Measurements from ENCODE around the gene DHRSX.
"Not testable (repeated sequence)": the region's sequence is repeated elsewhere in the genome, so short reads cannot be mapped to it uniquely, and the experiment has no call there.

DHRSX gene

DNA sequence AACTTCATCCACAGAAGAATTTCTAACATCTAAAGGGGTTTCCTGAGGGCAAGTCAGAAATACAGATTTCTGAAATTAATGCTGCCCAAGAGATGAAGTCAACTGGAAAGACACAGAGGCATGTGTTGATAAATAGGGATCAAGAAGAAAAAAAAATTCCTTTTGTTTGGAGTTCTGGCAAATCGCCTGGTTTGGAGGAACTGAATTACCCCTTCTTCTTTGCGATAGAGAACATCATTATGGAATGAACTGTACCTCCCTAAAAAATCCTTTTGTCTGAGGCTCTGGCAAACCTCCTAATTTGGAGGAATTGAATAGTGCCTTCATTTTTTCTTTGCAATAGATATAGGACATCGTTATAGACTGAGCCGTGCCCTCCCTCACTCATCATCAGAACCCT lies 200.9 kb downstream of the DHRSX start:
- DNase-seq = no peak

DNA sequence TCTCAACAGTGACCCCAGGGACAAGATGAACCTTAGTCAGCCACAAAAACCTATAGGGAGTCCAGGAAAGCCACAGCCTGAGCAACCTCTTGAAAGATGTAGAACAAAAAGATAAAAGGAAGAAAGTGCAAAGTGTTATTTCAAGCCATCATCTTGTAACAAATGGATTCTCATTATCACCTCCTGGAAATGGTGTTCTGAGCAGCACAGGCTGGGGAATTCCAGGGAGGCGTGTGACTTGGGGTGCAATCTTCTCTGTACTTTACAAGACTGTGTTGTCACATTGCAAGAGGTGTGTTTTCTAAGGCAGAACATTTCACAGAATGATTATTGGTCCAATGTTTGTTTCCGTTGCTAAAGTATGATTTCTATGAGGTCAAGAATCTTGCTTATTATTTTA lies 214.0 kb downstream of the DHRSX start:
- DNase-seq = no peak

DNA sequence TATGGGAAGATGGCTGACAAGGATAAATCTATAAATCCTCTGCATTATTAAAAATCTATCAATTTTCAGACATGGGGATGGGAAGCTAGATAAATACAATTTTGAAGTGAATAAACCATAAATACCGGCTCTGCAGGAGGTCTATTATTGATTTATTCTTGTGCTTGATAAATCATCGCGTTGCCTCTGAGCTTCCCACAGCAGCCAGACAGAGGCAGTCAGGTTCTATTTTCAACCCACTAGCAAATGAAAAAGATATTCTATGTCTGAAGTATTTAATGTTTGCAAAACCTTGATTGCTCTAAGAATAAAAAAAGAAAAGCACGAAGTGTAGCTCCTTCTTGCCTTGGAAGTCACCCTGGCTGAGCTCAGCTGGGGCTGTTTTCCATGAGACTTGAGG lies 216.2 kb downstream of the DHRSX start:
- DNase-seq = no peak

DNA sequence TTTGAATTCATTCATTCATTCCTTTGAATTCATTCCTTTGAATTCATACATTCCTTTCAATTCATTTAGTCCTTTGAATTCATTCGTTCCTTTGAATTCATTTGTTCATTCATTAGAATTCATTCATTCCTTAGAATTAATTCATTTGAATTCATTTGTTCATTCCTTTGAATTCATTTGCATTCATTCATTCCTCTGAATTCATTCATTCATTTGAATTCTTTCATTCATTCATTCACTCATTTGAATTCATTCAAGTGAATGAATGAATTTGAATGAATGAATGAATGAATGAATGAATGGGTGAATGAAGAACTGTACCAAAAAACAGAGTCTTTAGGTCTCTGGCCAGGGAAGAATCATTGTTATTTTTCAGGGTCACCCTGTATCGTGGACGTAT lies 216.6 kb downstream of the DHRSX start:
- DNase-seq = no peak

DNA sequence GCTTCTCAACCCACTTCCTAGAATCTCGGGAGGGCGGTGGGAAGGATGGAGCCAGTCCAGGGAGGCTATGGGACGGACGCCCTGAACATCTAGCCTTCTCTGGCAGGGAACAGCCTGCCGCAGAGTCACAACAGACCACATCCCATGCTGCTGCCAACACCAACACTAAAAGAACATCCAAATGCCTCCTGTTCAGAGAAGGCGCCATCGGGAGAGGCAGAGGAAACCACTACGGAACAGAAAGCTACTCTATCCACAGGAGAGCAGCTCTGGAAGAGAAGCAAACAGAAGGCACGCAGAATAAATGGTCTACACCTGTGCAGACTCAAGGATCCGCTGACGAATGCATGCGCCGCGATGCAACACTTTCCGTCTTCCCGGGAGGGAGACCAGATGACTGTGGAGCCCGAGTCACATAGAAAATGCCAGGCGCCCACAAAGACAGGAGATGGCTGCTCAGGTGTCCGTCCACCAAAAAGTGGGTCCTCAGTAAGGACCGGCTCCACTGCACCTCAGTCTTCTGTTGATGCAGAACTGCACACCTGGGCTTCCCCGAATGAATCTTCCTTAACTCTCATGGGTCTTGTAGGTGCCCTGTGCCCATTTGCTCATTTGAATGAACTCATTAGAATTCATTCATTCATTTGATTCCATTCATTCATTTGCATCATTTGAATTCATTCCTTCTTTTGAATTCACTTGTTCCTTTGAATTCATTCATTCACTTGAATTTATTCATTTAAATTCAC lies 217.5 kb downstream of the DHRSX start:
- no peak for DNase-seq

DNA sequence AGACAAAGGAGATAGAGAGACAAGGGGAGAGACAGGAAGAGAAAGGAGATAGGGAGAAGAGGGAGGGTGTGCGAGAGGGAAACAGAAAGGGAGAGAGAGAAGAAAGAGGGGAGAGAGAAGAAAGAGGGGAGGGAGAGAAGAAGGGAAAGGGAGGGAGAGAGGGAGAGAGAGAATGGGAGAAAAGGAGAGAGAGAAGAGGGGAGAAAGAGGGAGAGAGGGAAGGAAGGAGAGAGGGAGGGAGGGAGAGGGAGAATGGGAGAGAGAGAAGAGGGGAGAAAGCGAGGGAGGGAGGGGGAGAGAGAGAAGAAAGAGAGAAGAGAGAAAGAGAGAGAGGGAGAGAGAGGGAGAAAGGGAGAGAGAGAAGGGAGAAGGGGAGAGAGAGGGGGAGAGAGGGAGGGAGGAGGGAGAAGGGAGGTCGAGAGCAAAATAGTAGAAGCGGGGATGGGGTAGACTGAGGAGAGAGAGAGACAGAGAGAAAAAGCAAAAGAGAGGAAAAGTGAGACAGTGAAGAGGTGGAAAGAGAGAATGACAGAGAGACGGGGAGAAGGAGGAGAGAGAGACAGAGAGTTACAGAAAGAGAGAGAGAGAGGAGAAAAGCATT lies 218.2 kb downstream of the DHRSX start:
- DNase-seq = no peak

DNA sequence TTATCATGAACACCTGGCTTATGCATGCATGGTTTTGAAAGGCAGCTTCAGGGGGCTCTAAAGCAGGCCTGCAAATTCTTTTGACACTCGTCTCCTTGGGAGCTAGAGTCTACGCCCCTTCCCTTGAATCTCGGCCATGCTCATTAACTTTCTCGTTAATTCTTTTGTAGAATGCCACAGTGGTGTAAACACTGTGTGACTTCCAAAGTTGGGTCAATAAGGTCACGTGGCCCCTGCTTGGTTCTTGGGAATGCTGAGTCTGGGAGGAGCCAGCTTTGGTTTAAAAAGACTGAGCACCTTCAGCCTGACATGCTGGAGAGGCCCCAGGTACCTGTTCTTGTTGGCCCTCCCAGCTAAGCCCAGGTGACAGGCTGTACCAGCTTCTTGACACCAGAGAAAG lies 228.4 kb downstream of the DHRSX start:
- no peak for DNase-seq

DNA sequence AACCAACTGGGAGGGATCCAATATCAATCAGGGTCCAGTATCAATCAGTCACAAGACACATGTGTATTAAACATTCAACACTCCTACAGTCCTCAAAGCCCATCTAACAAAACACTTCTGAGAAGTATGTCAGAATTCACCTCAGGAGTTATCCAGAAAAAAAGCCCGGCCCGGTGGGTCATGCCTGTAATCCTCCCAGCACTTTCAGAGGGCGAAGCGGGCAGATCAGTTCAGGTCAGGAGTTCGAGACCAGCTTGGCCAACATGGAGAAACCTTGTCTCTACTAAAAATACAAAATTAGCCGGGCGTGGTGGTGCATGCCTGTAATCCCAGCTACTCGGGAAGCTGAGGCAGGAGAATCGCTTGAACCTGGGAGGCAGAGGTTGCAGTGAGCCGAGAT lies 229.2 kb downstream of the DHRSX start:
- DNase-seq = not testable (repeated sequence)

DNA sequence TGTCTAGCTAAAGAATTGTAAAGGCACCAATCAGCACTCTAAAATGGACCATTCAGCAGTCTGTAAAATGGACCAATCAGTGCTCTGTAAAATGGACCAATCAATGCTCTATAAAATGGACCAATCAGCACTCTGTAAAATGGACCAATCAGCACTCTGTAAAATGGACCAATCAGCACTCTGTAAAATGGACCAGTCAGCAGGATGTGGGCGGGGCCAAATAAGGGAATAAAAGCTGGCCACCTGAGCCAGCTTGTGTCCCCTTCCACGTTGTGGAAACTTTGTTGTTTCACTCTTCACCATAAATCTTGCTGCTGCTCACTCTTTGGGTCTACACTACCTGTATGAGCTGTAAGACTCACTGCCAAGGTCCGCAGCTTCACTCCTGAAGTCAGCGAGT lies 230.0 kb downstream of the DHRSX start:
- not testable (repeated sequence) for DNase-seq

DNA sequence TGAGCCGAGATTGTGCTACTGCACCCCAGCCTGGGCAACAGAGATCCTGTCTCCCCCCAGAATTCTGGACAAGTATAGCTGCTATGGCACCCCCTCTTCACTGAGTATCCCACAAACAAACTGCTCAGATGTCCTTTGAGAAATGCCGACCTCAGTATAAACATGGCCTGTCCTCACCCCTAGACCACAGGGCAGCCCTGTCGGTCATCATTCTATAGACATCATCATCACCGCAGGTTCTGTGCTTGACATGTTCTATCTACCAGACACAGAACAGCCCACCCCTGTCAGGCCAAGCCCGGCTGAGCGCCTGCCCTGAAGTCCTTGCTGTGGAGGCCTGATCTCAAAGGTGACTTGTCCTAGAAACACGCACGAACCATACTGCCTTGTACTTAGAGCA lies 232.9 kb downstream of the DHRSX start:
- no peak for DNase-seq

DNA sequence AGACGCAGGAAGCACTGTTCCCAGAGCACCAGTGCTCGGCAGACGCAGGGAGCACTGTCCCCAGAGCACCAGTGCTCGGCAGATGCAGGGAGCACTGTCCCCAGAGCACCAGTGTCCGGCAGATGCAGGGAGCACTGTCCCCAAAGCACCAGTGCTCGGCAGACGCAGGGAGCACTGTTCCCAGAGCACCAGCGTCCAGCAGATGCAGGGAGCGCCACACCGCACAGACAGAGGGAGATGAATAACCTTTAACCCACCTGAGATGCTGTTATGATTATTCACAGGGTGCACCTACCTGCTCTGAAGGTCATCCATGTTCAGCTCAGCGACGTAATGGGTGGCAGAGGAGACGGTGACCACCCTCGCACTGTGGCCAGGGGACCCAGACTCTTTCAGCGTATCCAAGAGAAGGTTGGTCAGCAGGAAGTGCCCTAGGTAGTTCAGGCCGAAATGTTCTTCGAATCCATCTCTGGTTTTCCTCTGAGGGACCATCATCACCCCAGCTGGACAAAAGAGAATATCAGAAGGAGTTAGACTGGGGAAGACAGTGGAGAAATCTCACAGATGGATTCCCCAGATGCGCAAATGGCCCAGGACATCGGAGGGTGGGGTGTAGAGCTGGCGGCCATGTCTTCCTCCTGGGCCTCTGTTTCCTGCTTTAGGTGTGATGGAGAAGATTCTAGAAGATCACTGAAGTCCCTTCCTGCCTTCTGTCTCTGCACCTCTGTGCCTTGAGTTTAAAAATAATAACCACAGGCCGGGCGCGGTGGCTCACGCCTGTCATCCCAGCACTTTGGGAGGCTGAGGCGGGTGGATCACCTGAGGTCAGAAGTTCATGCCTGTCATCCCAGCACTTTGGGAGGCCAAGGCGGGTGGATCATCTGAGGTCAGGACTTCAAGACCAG lies 234.1 kb downstream of the DHRSX start:
- DNase-seq = no peak

DNA sequence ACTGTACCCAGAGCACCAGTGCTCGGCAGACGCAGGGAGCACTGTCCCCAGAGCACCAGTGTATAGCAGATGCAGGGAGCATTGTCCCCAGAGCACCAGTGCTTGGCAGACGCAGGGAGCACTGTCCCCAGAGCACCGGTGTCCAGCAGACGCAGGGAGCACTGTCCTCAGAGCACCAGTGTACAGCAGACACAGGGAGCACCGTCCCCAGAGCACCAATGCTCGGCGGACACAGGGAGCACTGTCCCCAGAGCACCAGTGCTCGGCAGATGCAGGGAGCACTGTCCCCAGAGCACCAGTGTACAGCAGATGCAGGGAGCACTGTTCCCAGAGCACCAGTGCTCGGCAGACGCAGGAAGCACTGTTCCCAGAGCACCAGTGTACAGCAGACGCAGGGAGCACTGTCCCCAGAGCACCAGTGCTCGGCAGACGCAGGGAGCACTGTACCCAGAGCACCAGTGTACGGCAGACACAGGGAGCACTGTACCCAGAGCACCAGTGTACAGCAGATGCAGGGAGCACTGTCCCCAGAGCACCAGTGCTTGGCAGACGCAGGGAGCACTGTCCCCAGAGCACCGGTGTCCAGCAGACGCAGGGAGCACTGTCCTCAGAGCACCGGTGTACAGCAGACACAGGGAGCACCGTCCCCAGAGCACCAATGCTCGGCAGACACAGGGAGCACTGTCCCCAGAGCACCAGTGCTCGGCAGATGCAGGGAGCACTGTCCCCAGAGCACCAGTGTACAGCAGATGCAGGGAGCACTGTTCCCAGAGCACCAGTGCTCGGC lies 234.9 kb downstream of the DHRSX start:
- DNase-seq = not testable (repeated sequence)

DNA sequence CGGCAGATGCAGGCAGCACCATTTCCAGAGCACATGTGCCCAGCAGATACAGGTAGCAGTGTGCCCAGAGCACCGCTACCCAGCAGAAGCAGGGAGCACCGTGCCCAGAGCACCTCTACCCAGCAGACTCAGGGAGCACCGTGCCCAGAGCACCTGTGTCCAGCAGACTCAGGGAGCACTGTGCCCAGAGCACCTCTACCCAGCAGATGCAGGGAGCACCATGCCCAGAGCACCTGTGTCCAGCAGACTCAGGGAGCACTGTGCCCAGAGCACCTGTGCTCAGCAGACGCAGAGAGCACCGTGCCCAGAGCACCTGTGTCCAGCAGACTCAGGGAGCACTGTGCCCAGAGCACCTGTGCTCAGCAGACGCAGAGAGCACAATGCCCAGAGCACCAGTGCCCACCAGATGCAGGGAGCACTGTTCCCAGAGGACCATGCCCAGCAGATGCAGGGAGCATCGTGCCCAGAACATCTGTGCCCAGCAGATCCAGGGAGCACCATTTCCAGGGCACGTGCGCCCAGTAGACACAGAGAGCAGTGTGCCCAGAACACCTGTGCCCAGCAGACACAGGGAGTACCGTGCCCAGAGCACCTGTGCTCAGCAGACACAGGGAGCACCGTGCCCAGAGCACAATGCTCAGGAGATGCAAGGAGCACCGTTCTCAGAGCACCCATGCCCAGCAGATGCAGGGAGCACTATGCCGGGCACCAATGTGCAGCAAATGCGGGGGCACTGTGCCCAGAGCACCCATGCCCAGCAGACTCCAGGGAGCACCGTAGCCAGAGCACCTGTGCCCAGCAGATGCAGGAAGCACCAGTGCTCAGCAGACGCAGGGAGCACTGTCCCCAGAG lies 236.4 kb downstream of the DHRSX start:
- no peak for DNase-seq

DNA sequence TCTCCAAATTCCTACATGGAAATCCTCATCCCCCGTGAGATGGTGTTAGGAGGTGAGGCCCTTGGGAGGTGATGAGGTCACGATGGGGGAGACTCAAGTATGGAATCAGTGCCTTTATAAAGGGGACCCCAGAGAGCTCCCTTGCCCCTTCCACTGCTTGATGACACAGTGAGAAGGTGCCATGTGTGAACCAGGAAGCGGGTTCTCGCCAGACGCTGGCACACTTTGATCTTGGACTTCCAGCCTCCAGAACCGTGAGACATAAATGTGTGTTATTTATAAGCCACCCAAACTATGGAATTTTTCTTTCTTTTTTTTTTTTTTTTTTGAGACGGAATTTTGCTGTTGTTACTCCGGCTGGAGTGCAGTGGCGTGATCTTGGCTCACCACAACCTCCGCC lies 237.6 kb downstream of the DHRSX start:
- no peak for DNase-seq

DNA sequence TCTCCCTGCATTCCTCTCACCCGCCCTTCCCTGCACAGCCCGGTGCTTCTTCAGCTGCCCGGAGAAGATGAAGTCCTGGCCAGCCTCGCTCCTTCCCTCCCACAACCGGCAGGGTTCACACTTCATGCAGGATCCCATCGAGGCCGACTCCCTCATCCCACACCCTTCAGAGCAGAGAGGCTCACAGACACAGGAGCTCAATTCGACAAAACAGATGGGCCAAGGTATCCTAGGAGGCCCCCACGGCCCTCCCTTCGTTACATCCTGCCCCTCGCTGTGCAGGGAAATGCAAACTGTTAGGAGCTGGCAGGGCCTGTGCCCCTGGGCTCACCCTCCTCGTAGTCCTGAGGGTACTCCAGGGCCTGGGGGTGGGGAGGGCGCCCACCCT lies 238.1 kb downstream of the DHRSX start:
- DNase-seq = no peak

DNA sequence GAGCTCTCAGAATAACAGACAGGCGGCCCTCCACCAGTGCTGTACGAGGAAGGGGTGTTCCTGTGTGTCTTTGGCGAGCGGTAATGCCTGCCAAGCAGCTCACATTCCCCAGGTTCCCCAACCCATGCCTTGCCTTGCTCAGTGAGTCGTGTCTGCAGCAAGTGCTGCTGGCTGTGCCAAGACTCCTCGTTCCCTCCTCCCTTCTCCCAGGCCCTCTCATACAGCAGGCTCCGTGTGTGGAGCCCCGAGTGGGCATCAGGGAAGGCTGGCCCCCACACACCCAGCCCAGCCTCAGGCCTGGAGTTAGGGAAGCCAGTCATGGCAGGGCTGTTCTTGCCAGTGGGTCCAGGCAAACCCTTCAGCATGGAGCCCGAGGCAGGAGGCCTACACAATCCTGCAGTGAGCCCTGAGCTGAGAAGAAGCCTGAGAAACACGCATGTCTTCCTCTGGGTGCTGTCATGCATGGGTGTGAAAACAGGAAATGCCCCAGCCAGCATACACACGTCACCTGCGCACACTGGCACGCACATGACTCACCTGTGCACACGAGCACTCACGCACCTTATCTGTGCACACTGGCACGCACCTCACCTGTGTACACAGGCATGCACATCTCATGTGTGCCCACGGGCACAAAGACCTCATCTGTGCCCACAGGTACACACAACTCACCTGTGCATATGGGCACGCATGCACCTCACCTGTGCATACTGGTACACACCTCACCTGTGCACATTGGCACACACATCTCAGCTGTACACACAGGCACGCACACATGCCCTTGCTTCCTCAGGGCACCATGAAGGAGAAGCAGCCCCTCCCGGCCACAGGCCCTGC lies 238.7 kb downstream of the DHRSX start:
- no peak for DNase-seq

DNA sequence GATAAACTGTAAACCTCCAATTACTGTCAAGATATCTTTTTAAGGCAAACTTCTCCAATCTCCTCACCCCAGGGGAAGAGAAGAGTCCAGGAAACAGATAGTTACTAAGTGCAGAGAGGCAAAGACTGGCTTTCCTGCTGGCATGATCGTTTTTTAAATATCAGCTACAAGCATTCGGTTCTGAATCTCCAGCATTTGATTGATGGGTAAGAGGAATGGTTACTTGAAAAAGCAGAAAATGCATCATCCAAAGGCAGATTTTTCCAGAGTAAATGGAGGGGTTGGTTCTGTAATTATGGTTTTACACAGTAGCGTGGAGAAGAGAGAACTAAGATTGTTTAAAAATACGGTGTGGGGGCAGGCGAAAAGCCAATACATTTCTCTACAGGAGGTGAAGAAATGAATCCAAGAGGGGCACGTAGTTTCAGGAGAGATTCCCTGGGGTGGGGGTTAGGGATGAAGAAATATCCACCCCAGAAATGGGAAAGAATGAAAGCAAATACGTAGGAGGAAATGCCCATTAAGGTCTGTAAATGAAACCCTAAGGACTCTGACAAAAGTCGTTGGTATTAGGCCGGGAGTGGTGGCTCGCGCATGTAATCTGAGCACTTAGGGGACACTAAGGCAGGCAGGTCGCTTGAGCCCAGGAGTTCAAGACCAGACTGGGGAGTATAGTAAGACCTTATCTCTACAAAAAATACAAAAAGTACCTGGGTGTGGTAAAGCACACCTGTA lies 248.3 kb downstream of the DHRSX start:
- DNase-seq = no peak

DNA sequence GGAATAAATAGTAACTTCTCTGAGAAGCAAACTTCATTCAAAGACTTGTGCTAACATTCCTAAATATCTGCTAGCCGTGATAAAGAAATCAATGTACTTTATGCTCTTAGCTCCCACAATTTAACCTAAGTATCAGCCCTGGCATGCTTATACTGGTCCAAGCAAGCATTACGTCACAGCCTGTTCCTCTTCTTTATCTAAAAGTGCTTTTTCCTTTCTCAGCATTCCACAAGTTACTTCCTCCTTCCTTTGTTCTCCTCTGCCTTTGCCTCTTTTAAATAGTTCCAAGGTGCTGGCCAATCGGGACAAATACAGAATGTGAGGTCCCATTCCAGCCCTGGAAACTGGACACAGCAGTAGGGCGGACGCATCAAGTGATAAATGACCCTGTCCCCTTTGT lies 249.6 kb downstream of the DHRSX start:
- DNase-seq = no peak

DNA sequence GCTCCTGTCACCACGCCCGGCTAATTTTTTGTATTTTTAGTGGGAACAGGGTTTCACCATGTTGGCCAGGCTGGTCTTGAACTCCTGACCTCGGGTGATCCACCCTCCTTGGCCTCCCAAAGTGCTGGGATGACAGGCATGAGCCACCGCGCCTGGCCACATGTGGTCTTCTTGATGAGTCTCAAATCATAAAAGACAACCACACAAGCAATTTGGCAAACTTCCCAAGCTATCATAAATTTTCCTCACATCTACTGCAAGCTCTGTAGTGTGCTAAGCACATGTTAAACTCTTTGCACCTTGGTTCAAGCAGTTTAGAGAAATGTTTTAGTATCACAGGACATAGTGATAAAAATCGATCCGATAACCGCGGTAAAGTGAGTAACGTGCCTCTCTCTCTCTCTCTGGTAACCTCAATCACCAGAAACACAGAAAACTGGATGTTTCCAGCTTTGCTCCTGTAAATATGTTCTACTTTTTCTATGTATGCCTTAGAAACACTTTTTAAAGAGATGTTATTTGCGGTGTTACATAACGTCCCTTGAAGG lies 256.8 kb downstream of the DHRSX start:
- DNase-seq = no peak

DNA sequence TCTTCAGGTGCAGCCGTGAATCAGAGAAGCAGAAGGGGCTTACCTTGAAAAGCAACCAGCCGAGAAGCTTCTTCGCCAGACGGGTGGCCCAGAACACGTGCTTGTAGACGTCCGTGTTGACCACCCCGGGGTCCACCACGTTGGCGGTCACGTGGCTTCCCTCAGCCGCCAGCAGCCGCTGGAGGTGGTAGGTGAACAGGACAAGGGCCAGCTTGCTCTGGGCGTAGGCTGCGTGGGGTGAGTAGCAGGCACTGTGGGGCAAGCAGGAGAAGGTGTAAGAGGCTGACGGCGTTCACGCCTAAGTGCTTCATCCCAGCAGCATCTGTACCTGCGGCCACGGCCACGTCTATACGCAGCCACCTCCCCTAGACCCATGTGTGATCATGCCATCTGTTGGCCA lies 257.8 kb downstream of the DHRSX start:
- DNase-seq = no peak
